Colon (tissue), 2 donors: ENCODE measurements around the gene KRT72.

Source experiments
- FAIRE-seq: peaks from 2 replicates; lab custom pipeline; 2012; peaks lifted over from hg19 to GRCh38; lab: Jason Lieb, UNC
- donor health status: control.
- donor health status: control.

KRT72 gene

GRCh38 chr12:52600941-52601481 lies at the start of gene KRT72:
KRT72 (minus strand) TSS chr12:52601463; CDS start chr12:52601452, 11 bp downstream.
- FAIRE-seq, result no peak

GRCh38 chr12:52650520-52651081 lies 49.3 kb upstream of the KRT72 start:
- FAIRE-seq, result no peak

- FAIRE-seq, result no peak
Observed at GRCh38 chr12:52649066-52649465, 47.8 kb upstream of the KRT72 start.

GRCh38 chr12:52648012-52648550 lies 46.8 kb upstream of the KRT72 start:
- no peak for FAIRE-seq

- no peak for FAIRE-seq
Observed at GRCh38 chr12:52647601-52648000, 46.3 kb upstream of the KRT72 start.

- FAIRE-seq, result no peak
Observed at GRCh38 chr12:52646613-52647012, 45.4 kb upstream of the KRT72 start.

- no peak for FAIRE-seq
Observed at GRCh38 chr12:52645982-52646381, 44.7 kb upstream of the KRT72 start.

GRCh38 chr12:52645120-52645761 lies 44.0 kb upstream of the KRT72 start:
- no peak for FAIRE-seq

GRCh38 chr12:52644078-52644415 lies 42.8 kb upstream of the KRT72 start:
- no peak for FAIRE-seq

- FAIRE-seq, result no peak
Observed at GRCh38 chr12:52643233-52644077, 42.2 kb upstream of the KRT72 start.

- no peak for FAIRE-seq
Observed at GRCh38 chr12:52641468-52641867, 40.2 kb upstream of the KRT72 start.

- no peak for FAIRE-seq
Observed at GRCh38 chr12:52637299-52637698, 36.0 kb upstream of the KRT72 start.

GRCh38 chr12:52636592-52637258 lies 35.5 kb upstream of the KRT72 start:
- FAIRE-seq, result no peak

GRCh38 chr12:52636189-52636588 lies 34.9 kb upstream of the KRT72 start:
- no peak for FAIRE-seq

GRCh38 chr12:52634266-52635056 lies 33.2 kb upstream of the KRT72 start:
- FAIRE-seq, result no peak

- FAIRE-seq, result no peak
Observed at GRCh38 chr12:52633383-52633782, 32.1 kb upstream of the KRT72 start.

- no peak for FAIRE-seq
Observed at GRCh38 chr12:52632656-52633055, 31.4 kb upstream of the KRT72 start.

- no peak for FAIRE-seq
Observed at GRCh38 chr12:52631676-52632459, 30.6 kb upstream of the KRT72 start.

GRCh38 chr12:52631264-52631663 lies 30.0 kb upstream of the KRT72 start:
- no peak for FAIRE-seq

- FAIRE-seq, result no peak
Observed at GRCh38 chr12:52630599-52631200, 29.4 kb upstream of the KRT72 start.
